H4 (cell line): Measurements from ENCODE around the gene TUBB2B. TPM values are rescaled to one million over a fixed set of nuclear protein-coding genes. Genes with fewer than 3 reads are reported as not detected.

Source experiments
- DNase-seq: peaks from one replicate; pipeline ENCODE4 v3.0.0-alpha.2; 2015; ENCODE audit warnings: low spot score
- total RNA-seq: library from RNA; depleted of rRNA; stranded (reverse); fragments of >200 nt; shearing (Covaris generic); gene quantifications from 2 replicates; pipeline ENCODE4 v1.2.3, GENCODE V29; 2014

TUBB2B gene
- total RNA-seq, 1 experiment from 2014 or later = 6.6 TPM

DNA sequence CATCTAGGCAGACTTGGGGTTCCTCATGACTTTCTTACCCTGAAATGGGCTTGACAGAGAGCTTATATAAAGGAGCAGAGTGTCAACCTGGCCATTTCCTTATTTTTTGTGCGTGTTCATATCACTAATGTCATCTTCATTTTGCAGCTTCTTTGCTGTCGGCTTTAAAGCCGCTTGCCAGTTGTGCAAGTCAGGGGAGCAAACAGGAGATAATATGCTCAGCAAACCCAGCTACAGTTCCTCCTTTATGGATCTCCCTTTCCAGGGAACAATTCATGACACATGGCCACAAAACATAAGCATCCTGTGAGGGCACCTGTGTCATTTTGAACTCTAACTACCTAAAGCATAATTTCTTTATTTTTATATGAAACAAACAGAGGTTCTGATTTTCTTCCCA is 6.5 kb upstream of the TUBB2B start:
- no peak for DNase-seq

DNA sequence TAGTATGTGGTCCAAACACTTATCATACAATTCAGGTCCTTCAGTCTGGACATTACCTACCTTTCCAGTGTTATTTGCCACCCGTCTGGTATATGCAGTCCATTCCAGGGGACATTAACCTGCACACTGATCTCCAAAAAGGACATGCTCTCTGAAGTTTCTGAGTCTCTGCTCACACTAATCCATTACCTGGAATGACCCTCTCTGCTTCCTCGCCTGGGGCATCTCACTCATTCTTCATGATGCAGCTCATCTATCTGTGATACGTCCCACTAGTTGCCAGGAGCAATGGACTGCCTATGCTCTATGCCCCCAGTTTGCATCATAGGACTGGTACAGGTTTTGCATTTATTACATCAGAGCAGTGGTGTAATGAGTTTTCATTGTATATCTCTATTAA is 5.9 kb upstream of the TUBB2B start:
- DNase-seq = no peak

DNA sequence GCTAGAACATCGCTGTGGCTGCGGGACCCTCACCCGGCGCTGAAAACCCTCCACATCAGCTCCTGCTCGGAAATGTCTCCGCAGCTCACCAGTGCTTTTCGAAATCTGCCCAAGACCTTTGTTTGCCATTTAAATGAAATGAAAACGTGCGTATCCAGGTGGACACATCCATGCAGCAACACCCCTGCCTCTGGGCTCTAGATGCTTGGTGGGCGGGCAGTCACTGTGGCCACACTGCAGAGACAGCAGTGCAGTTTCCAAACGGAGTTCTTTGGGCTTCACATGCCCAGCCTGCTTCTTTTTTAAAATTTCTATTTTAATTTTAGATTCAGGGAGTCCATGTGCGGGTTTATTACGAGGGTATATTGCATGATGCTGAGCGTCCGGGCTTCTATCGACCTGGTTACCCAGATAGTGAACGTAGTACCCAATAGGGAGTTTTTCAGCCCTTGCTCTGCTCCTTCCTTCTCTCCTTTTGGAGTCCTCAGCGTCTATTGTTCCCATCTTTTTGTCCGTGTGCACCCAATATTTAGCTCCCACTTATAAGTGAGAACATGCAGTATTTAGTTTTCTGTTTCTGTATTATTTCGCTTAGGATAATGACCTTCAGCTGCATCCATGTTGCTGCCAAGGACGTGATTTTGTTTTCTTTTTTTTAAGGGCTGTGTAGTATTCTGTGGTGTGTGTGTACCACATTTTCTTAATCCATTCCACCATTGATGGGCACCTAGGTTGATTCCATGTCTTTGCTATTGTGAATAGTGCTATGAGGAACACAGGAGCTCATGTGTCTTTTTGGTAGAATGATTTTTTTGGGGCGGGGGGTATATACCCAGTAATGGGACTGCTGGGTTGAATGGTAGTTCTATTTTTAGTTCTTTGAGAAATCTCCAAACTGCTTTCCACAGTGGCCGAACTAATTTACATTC is 4.8 kb upstream of the TUBB2B start:
- DNase-seq = no peak

DNA sequence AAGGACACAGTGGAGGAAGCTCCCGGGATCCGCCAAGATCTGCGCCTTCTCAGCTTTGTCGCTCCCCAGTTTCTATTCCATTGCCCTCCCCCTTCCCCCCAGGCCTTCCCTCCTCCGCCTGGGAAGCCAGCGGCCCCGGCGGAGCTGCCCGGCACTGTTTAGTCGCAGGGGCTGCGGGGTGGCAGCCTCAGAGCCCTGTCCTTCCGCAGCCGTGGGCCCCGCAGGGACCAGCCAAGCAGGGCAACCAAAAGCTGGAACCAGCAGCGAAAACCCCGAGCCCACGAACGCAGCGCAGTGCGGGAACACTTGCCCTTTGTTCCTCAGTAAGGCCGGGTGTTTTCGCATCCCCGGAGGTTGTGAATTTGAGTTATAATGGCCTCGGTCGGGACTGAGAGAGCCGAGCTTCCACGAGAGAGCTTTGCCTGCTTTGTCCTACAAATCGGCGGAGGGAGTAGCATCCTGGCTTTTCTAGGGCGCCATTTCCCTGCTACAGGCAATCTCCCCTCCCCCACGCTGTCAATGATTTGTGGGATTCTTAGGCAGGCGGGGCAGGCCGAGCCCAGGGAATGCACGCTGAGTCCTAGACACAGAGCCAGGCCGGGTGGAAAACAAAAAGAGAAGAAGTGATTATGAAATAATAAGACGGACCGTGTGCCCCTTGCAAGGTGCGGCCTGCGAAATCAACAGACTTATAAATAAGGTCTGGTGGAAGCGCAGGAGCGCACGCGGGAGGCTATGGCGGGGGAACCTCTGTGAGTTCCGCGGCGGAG is 4.0 kb upstream of the TUBB2B start:
- no peak for DNase-seq

DNA sequence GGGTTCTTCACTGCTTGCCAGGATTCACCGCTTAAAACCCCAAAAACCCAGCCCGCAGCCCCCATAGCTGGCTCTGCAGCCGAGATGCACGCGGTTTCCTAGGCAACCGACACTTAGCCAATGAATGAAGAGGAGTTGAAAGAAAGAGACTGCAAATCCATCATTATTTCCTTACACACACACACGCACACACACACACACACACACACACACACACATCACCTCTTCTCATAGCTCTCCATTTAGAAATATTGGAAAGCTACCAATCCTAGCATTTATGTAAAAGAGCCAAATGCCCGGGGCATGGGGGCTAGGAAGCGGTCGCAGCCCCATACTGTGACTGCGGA is 3.4 kb upstream of the TUBB2B start:
- DNase-seq = no peak

DNA sequence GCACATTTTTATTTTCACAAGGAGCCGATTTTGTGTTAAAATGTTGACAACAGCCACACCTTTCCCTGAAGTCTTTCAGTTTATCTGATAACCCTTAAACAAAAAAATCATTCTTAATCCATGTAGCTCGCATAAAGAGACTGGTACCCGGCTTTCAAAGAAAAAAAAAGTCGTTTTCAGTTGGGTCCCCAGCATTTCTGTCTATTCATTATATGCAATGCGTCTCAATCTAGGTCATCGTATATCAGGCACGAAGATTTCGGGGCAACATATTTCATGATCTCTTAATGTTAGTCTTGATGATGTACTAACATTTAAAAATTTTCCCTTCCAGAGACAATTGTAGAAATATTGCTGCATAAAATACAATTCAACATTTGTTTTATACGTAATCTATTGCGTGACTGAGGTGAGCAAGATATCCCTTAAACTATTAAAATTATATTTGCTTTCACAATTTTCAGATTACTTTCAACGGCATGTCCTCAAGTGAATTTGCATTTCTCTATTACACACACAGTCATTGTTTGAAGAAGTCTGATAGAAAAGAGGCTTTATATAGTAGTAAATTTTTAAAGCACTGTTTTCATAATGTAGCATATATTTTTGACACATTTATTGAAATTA is 2.9 kb upstream of the TUBB2B start:
- DNase-seq = no peak

DNA sequence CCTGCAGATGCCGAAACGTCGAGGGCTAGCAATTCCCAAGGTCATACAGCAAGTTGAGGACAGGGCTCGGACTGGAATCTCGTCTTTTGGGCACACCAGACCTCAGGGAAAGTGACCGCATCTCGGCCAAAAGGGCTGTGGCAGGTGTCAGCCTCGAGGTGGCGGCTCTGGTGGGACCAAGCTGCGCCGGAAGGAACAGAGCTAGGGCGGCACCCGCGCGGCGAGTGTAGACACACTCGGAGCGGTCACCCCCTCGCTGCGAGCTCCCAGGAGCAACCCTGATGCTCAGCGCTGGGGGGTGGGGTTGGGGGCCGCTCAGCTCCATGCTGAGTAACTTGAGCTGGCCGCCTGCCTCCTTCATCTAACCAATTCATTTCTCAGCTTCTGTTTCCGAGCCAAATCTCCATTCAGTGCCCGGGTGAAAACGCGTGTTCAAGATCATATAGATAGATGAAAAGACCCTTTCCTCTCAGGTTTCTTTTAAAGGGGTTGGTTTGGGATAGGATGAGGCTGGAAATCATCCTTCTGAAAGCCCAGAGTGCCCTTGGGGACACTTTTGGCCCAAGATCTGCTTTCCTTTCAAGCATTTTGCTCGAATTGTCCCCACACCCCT is 2.2 kb upstream of the TUBB2B start:
- DNase-seq = no peak

DNA sequence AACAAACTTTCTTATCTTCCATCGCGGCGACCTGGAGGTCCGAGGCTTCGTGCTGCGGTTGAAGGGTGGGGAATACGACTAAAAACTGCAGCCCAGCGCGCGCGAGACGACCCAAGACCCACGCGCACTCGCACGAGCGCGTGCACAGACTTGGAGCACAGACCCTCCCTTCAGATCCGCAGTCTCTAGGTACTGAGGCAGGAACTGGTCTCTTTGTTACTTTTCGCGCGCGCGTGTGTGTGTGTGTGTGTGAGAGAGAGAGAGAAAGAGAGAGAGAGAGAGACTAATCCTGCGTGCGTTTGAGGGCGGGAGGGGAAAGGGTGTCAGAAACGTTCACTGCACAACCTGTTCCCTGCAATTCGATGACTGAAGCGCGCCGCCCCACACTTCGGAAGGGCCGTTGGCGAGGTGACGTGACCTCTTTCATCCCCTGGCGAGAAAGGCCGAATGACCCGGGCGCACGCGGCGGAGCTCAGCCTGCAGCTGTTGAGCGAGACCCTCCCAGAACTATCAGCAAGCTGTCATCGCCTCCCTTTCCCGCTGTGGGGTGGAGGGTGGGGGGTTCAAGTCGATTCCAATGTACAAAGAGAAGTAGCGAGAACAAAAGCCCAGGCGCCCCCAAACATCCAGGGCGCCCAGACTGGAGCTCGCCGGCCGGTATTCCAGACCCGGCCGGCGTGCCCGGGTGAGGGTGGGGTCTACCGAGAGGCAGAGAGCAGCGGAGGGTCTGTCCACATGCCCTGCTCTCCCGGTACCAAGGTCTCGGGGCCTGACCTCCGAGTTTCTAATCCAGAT is 1.5 kb upstream of the TUBB2B start:
- DNase-seq = no peak

DNA sequence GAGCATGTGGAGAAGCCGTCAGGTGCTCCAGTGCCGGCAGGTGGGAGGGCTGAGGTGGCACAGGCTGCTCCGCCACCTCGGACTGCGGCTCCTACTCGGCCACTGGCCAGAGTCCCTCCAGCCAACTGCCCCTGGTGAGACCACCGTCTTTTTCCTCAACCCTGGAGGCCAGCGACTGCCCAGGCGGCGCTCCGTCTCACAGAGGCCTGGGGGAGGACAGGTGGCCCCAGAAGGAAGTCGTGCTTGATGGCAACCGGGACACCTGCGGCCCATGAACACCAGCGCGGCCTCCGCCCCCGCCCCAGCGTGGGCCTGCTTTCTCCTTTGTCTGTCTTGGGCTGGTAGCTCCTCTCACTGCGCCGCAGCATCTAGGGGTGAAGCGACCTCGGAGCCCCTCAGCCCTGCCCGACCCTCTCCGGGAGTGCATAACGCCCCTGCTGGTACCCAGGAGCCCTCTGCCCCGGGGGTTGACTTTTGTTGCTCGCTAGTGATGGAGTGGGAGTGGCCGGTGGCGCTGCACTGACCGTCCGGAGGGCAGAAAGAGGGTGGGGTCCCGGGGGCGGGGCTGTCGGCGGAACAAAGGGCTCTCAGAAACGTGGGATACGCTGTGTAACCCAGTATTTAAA is 706 bp upstream of the TUBB2B start:
- DNase-seq = no peak

DNA sequence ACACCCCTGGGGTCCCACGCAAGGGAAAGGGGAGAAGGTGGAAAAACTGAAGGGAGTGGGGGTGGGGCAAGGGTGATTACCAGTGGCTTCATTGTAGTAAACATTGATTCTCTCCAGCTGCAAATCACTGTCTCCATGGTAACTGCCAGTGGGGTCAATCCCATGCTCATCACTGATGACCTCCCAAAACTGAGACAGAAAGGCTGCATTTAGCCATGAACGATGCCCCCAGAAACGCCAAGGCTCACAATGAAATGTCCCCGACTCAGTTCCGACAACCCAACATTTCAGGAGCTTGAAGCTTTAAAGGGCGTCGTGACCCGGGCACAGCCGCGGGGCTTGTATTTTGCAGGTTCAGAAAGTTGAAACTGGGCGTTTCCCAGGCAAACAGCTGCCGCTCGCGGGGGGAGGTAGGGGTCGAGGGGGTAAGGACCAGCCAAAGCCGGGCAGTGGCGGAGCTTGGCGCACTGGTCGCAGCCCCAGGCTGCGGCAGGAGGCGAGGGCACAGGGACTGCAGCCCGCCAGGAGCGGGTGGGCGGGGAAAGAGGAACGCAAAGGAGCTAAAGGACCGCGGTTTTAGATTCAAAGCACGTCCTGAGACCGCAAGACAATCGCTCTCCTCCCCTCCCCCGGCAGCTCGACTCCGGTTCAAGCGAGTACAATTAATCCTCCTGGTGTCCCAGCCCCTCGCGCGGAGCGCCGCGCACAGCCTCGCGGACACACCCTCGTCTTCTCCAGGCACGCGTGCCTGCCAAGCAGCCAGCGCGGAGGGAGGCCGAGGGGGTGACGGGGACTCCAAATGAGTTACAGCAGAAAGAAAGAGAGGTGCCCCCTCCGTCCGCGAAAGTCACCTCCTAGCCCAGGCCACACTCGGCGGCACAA is 731 bp downstream of the TUBB2B start:
- no peak for DNase-seq

DNA sequence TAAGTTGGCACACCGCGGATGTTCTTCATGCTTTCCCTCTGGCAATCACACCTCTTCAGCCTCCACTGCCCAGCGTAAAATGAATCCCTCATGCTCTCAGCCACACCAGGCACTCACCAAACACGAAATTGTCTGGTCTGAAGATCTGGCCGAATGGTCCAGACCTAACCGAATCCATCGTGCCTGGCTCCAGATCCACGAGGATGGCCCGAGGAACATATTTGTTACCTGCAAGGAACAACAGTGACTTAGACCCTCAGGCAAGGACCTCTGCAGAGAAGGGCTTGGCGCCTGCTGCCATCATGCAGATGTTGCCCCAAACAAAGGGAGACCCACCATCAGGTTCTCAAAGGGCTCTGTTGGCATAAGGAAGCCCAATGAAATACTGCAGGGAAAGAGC is 1.4 kb downstream of the TUBB2B start:
- DNase-seq = no peak

DNA sequence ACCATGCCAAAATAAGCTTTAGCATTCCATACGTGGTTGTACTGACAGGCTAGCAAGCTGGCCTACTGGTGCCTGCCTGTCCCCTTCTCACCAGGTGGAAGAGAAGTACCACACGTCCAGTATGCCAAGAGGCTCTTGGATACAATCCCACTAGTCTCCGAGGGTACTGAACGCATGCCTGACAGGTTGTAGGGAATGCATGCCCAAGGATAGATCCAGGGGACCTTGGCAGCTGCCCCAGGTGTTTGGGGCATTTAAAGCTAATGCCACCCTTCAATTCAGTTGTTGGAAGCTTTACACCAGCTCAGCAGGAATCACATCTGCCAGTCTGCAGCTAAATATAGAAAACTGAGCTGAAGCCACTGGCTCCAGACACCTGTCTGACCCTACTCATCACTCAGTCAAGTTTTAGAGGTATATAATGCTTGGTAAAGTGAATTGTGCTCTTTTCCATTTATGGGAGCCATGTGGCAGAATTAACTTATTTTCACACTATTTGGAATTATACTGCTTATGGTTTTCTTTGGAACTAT is 4.9 kb downstream of the TUBB2B start:
- DNase-seq = no peak

DNA sequence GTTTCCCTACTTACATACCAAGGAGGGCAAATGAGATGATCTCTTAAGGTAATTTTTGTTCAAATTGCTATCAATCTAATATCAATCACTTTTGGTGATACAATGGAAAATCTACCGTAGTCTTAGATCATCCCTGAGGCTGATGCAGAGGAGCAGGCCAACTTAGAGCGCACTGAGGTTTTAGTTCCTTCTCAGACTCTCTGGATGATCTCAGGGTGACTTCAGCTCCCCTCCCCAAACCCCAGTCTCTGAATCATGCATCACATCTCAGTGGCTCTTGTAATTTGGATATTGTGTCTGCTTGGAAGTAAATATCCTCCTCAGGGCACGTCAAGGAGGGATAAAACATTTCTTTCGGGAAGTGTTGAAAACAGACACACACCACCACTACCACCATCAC is 5.9 kb downstream of the TUBB2B start:
- DNase-seq = no peak

DNA sequence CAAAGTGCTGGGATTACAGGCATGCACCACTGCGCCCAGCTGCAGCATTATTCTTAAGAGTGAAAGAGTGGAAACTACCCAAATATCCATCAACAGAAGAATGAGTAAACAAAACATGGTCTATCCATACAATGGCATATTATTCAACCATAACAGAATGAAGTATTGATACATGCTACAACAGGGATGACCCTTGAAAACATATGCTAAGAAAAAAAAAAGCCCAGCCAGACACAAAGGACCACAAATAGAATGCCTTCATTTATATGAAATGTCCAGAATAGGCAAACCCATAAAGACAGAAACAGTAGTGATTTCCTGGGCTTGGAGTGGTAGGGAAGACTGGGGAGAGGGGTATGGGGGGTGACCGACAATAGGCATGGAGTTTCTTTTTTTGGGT is 7.1 kb downstream of the TUBB2B start:
- no peak for DNase-seq

DNA sequence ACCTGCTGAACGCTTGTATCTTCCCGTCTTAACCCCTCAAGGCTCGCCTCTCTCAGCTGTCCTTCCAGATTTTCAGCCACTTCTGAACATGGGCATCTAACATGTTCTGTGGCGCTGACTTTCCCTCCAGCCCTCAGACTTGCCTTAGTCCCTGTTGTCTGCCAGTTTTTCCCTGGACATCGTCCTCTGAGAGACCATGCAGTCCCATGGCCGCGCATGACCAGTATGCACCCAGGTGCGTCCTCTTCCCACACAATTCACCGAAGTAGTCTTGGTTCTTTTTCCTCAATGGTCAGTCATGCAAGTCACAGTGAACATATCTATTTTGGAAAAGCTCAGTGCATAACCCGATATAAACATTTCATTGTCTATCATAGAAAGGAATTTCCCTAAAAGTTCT is 9.2 kb downstream of the TUBB2B start:
- DNase-seq = no peak

DNA sequence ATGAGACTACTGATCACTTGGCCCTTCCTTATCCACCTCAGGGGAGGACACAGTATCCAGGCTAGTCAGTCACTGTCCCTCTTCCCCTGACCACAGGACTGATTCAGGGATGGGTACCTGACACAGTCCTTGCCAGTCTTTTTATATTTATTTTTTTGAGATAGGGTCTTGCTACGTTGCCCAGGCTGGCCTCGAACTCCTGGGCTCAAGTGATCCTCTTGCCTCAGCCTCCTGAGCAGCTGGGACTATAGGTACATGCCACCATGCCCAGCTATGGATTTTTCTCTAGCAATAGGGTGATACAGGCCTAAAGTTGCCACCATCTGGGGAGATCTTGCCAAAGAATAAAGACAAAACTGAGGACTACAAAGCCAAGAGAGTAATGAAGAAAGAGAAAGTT is 10.2 kb downstream of the TUBB2B start:
- no peak for DNase-seq

DNA sequence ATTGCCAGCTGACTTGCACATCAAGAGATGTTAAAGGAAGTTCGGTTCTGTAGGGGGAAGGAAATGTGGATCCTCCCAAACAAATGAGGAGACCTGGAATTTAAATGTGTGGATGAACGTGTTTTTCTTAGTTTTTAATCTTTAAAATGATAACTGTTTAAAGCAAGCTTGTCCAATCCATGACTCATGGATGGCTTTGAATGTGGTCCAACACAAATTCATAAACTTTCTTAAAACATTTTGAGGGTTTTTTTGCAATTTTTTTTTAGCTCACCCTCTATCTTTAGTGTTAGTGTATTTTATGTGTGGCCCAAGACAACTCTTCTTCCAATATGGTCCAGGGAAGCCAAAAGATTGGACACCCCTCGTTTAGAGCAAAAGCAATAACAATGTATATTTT is 12.6 kb downstream of the TUBB2B start:
- no peak for DNase-seq

DNA sequence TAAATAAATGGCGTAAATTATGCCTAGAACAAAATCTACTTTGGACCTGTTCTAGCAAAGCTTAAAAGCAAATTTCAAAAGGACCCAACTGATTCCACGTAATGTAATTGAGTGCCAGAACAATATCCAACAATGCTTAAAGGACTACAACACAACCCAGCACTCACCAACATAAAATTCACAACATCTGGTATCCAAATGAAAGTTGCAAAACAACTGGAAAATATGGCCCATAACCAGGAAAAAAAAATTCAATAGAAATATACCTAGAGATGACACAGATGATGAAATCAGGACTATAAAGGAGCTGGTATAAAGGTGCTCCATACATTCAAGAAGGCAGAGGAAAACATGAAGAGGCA is 14.1 kb downstream of the TUBB2B start:
- no peak for DNase-seq

DNA sequence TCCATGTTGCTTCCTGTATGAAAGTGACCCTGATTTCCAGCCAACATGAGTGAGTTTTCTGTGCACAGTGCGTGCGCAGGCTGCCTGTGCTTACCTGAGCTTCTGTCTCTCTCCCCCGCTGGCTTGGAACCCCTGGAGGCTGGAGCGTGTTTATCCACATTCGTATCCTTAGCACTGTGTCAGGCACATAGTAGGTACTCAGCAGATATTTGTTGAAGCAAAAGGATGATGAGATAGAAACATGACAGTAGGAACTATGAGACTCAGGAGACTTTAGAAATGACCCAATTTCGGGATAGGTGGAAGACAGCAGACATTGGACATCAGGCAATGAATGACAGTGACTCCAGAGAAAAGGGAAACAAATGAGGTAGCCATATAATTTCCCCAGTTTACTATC is 15.2 kb downstream of the TUBB2B start:
- DNase-seq = no peak

DNA sequence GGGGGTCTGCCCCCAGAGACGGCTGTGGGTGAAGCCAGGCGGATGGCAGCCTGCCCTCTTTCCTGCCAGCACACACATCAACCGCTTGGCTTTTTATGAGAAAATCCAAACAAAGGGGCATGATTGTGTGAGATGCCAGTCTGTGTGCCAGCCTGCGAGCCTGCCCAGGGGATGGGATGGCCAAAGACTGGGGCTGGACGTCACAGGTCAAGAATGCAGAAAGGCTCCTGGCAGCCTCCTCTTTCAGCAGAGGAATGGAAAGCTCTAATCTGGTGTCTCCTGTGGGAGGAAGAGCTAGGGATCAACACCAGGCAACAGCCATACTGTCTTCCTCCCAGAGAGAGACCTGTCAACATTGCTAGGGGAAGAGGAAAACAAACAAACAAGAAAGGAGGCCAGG is 15.8 kb downstream of the TUBB2B start:
- peak; percentile 56 for DNase-seq
